ENCODE measurements around the gene ABCC9.

GRCh38 chr12:21828136-21828775 is 113.0 kb downstream of the ABCC9 start:
- TF ChIP-seq CTCF (IDR thresholded peaks at IDR 0.05) (no peak), POLR2A (IDR thresholded peaks at IDR 0.05) (no peak)

Data from Peyer's patch (tissue), 4 donors.